ENCODE results near the gene NOA1.

DNA sequence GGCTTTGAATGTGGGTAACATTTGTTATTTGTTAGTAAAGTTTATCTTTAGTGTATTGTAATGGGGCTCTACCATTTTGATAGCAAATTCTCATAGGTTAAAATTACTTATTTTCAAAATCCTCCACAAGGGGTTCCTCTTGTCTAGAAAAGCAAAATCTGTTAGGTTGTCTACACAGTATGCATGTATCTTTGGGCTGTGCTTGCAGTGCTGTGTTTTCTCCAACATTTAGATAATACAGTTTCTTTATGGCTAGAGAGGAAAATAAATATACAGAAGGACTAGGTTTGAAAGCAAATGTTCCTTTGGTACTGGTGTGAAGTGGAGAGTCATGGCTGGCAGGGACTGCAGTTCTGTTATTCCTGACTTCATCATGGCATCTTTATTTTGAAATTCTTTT lies 41.6 kb upstream of the NOA1 start:
- TF ChIP-seq, protein P1, sequence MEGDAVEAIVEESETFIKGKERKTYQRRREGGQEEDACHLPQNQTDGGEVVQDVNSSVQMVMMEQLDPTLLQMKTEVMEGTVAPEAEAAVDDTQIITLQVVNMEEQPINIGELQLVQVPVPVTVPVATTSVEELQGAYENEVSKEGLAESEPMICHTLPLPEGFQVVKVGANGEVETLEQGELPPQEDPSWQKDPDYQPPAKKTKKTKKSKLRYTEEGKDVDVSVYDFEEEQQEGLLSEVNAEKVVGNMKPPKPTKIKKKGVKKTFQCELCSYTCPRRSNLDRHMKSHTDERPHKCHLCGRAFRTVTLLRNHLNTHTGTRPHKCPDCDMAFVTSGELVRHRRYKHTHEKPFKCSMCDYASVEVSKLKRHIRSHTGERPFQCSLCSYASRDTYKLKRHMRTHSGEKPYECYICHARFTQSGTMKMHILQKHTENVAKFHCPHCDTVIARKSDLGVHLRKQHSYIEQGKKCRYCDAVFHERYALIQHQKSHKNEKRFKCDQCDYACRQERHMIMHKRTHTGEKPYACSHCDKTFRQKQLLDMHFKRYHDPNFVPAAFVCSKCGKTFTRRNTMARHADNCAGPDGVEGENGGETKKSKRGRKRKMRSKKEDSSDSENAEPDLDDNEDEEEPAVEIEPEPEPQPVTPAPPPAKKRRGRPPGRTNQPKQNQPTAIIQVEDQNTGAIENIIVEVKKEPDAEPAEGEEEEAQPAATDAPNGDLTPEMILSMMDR (conservative IDR thresholded peaks at IDR 0.05; ENCODE audit: low read length), result no peak
- TF ChIP-seq EZH2phosphoT487 (IDR thresholded peaks at IDR 0.05; ENCODE audit: borderline replicate concordance), result no peak
